Epithelial cell of esophagus (primary cell): ENCODE results near the gene HSD17B14.
A peak's percentile ranks its signal among the peaks of the same experiment; 100 is the strongest.

ENCODE experiments used
- DNase-seq: peaks from one replicate; pipeline ENCODE4 v3.0.0; 2010; ENCODE audit warnings: low read depth
- H3K4me3 ChIP-seq: 2 replicates; pipeline ENCODE4 v1.5.1; 2011; ENCODE audit warnings: mild to moderate bottlenecking, low read length, control low read depth
- CTCF ChIP-seq: IDR thresholded peaks from 2 replicates; pipeline ENCODE4 v1.5.1; 2011; ENCODE audit warnings: low read depth, mild to moderate bottlenecking, low read length, control low read depth, inconsistent platforms; ENCODE audit not compliant: insufficient read depth; ENCODE audit errors: missing control alignments

The HSD17B14 gene

GRCh38 chr19:48780631-48781391 is 55.5 kb downstream of the HSD17B14 start:
- peak; percentile 12 for DNase-seq
- no peak for TF ChIP-seq CTCF

GRCh38 chr19:48779636-48780035 is 56.7 kb downstream of the HSD17B14 start:
- H3K4me3 ChIP-seq: no peak overlapping the region
- no peak for DNase-seq
- no peak for TF ChIP-seq CTCF

More at GRCh38 chr19:48780631-48781391, 55.5 kb downstream of the HSD17B14 start:
- no peak overlapping the region for H3K4me3 ChIP-seq

GRCh38 chr19:48777720-48778119 is 58.6 kb downstream of the HSD17B14 start:
- TF ChIP-seq CTCF: no peak
- no peak for DNase-seq
- H3K4me3 ChIP-seq: no peak overlapping the region

DNA sequence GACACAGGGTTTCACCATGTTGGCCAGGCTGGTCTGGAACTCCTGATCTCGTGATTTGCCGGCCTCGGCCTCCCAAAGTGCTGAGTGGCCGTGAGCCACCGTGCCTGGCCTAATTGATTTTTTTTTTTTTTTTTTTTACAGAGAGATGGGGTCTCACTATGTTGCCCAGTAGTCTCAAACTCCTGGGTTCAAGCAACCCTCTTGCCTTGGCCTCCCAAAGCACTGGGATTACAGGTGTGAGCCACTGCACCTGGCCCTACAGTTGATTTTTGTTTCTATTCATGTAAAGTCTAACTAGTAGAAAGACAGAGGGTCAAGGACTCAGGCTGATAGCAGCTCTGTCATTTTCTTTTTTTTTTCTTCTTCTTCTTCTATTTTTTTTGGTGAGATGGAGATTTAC is 59.2 kb downstream of the HSD17B14 start:
- no peak overlapping the region for H3K4me3 ChIP-seq
- no peak for DNase-seq
- no peak for TF ChIP-seq CTCF

- H3K4me3 ChIP-seq: no peak overlapping the region
- no peak for DNase-seq
- TF ChIP-seq CTCF: no peak
Measured at GRCh38 chr19:48772503-48772953, 63.8 kb downstream of the HSD17B14 start.

- no peak overlapping the region for H3K4me3 ChIP-seq
- TF ChIP-seq CTCF: no peak
- peak; percentile 82 for DNase-seq
Measured at GRCh38 chr19:48770734-48771472, 65.4 kb downstream of the HSD17B14 start.
